Renal cortical epithelial cell (primary cell): ENCODE results near the gene BABAM2. TPM values are rescaled to one million over a fixed set of nuclear protein-coding genes. Genes with fewer than 3 reads are reported as not detected.

Experiments used
- DNase-seq: peaks from one replicate; pipeline ENCODE4 v3.0.0-alpha.2; 2011; ENCODE audit warnings: low read depth
- total RNA-seq: library from RNA; depleted of rRNA; stranded (reverse); fragments of >200 nt; gene quantifications from 2 replicates; pipeline ENCODE4 v1.2.3, GENCODE V29; 2014

Gene BABAM2
- total RNA-seq, 1 donor from 2014 or later: 57.3 TPM

DNA sequence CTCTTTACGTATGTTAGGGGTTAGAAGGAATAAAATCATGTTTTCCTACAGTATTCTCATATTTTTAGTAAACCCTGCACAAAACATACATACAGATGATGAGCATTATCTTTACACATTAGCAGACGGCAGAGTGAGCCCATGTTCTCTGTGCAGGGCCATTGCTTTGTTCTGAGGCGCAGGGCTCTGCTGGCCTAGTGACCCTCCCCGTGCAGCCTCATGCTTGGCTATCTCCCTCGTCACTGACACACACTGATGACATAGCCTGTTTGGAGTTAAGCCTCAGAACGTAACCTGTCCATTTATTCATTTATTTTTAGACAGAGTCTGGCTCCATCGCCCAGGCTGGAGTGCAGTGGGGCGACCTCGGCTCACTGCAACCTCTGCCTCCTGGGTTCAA is 386.3 kb downstream of the BABAM2 start:
- DNase-seq: no peak

DNA sequence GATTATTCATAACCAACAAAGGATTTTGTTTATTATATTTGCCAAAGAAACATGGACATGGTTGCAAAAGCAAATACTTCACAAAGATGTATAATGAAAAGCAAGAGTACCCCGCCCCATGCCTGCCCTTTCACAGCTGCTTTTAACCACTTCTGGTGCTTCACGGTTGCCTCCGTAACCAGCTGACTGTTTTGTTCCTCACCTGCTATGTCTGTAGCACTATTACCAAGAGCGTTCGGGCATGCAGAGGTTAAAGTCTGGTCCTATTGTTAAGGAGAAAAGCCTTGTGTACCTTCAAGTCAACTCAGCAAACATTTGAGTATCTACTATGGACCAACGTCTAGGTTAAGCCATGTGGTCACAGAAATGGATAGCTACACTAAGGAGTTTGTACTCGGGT is 386.9 kb downstream of the BABAM2 start:
- no peak for DNase-seq

DNA sequence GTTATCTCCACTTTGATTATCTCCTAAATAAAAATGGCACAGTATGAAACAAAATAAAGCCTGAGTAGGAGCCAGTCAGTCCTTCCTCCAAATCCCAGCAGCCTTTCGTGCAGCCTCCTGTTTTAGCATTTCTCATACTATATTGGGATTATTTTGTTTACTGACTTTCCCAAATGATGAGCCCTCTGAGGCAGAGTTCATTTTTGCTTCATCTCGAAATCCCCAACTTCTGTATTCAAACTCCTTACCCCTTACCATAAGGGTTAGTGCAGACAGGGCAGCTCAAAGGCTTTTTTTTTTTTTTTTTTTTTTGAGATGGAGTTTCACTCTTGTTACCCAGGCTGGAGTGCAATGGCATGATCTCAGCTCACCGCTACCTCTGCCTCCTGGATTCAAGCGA is 388.8 kb downstream of the BABAM2 start:
- no peak for DNase-seq

DNA sequence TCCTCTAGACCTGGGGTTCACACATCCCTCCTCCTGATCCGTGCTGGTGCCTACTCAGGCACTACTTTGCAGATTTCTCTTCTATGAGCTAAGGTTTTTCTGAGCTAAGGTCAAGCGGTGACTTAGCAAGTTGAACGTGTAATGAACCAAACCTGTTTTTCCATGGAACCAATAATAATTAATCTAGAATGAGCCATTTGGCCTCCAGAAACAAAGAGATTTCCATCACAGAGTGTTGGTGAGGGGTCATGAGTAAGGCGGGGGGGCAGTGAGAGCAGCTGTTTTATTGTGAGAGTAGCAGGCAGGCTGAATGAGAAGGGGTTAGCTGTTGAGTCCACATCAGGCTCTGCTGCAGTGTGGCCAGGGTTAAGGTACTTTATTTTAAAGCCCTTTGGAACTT is 390.1 kb downstream of the BABAM2 start:
- peak; percentile 98 for DNase-seq

DNA sequence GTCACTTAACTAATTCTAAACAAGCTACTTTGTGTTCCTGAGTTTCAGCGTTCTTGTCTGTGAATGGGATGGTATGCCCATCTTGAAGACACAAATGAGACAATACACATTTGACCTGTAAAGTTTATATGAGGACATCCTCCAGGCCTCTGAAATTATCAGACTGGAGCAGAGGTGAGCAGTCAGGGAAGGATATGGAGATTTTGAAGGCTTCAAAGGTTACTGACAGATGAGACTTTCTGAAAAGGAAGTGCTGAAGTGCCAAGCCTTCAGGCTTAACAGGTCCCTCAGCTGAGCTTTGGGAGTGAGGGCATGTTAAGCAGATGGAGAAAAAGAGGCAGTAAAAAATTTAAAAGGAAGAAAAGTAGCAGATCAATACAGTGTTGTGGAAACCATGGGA is 391.2 kb downstream of the BABAM2 start:
- no peak for DNase-seq

DNA sequence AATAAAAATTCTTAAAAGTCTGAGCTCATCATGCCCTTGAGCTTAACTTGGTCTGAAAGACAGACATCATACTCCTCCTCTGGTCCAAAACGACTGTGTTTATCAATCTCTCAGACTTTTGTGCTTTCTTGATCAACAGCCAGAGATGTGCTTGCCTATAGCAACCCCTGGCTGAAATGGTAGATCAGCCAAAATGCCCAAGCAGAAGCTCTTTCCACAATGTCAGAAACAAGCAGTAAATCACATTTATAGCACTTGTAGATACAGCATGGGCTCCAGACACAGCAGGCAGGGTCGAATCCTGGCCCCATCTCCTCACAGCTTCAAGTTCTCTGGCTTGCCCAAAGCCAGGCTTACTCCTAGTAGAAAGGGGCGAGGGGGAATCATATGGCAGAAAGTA is 391.7 kb downstream of the BABAM2 start:
- DNase-seq: no peak

DNA sequence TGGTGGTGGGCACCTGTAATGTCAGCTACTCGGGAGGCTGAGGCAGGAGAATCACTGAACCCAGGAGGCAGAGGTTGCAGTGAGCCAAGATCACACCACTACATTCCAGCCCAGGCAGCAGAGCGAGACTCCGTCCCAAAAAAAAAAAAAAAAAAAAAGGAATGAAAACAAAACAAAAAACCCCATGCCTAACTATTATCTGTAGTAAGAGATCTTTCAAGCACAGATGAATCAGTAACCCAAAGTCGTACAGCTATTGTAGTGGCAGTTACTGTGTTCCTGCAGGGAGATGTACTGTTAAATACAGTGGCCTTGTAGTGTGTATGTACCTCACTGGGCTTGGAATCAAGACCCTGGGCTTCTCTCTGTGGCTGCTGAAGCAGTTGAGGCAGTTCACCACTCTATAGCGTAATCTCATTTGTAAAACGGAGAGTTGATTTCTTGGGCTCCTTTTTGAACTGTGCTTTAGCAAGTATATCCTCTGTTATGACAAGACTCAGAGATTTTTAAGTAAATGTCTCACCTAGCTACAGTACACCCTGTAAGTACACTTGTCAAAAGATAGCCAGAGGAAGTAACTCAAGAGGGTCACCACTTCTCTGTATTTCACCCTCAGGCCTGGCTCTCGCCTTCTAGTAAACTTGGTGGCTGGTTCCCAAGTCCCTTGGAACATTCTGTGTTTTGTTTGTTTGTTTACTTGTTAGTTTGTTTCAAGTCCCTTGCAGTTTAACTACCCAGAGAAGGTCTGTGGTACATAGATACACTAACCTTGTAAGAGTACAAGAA is 392.5 kb downstream of the BABAM2 start:
- DNase-seq: peak; percentile 79

DNA sequence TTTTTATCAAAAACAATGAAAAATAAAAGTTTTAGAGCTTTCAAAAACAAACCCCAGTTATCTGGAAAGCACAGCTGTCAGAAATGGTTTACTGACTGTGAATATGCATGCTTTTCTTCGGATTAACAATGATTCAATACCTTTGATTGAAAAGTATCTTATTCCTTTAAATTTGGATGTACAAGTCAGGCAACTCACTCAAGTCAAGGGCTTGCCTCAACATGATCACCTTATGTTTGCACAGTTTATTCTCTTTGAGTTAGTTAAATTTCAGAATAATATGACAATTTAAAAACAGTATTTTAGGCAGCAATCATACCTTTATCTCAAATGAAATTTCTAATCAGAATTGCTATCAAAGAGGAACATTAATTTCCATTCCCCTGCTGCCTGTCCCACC is 393.3 kb downstream of the BABAM2 start:
- no peak for DNase-seq

DNA sequence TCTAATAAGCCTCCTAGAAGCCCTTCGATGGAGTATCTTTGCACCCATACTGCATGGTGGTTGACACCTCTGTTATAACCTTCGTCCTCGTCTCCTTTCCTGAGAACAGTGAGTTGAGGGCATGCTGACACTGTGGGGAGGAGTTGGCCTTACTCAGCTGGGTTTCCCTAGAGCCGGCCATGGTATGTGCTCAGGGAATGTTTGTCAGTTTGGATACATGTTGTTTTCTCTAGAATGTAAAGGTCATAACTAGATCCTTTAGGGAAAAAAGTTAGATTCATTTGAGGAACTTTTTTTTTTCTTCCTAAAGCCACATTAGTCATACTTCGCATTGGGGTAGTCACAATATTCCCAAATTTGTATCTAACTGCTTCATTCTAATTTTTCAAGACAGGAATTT is 396.1 kb downstream of the BABAM2 start:
- peak; percentile 59 for DNase-seq

DNA sequence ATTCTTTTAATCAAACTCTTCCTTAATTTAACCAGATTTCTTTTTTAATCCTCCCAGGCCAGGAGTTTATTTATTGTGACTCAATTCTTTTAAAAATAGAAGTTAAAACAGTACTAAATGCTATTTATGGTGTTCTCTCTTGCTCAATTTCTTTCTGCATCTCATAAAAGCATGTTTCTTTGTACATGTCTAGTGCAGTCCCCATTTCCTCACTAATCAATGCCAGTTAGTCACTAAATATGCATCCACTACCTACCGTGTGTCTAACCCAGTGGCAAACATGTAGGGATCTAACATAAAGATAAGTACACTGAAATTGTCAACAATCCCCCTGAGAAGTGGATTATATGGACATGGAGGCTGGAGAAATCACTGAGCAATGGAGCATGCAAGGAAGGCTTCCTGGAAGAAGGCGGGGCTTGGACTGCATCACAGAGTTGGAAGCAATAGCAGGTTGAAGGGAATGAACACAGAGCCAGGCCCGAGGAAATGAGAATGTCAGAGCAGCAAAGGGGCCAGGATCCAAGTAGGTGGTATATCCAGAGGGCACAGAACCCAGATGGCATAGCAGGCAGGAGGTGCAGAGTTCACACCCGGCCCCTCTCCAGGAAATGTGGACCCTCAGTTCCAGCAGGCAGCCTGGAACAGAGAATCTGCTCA is 396.9 kb downstream of the BABAM2 start:
- DNase-seq: peak; percentile 74

DNA sequence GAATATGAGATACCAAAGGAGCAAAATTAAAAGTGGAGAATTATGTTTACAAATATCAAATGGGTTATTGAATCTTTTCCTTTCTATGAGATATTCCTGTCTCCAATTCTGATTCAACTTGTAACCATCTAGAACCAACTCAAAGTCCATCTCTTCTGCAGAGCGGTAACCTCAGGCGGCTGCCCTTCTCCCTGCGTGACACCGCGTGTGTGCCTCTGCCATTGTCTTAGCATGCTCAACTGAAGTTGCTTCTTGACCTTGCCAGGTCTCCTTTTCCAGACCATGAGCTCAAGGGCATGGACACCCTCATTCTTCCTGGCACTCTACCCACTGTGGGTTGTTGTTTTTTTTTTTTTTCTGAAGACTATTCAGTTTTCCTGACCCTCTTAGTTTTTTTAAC is 398.1 kb downstream of the BABAM2 start:
- no peak for DNase-seq

DNA sequence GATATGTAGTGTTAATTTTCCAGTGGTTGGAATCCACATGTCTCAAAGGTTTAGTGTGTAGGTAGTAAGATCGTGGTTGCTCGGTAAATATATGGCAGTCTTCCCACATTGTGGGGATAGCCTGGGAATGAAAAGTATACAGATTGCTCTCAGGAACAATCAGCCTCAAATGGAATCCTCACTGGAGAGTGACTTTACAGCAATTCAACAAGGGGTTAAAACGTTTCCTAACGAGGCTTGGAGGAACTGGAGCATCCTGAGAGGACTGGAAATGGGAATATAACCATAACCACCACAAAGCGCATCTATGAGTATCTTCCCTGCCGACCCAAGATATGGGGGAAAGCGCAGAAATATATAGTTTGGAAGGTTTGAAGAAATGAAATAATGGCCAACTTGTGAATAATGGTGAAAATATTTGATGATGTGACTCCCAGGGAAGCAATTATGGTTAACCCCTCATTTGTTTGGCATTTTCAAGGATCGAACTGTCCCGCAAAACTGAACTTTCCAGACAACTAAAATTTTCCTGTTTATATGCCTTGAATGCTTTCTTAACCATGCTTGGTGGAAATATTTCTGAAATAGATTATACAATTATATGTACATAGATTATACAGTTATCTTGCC is 401.4 kb downstream of the BABAM2 start:
- no peak for DNase-seq

DNA sequence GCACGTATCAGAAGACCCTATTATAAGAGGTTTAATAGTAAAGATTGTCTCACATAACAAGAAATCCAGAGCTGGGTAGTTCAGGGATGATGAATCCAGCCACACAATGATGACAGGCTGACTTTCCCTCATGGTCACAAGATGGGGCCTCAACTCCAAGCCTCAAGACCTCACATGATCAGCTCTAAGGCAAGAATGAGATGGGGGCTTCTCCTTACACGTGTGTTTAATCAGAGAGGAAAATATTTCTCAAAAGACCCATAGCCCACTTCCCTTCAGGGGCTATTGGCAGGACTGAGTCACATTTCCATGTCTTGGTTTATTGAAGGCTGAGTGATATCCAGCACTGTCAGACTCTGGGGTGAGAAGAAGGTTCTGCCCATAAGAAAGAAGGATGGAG is 402.0 kb downstream of the BABAM2 start:
- no peak for DNase-seq

DNA sequence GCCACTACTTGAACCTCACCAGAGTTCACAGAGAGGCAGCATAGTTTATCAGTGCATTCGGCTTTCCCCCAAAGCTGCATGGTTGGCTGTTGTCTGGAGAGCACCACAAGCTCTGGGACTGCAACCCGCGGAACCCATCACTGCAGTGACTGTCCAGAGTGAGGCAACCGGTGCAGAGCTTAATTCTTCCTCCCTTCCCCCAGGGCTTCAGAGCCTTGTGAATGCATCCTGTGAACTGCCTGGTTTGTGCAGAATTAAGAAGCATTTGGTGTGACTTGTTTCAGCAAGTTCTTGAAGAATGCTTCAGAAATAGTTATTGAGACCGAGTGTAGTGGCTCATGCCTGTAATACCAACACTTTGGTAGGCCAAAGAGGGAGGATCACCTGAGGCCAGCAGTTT is 402.9 kb downstream of the BABAM2 start:
- DNase-seq: peak; percentile 31

DNA sequence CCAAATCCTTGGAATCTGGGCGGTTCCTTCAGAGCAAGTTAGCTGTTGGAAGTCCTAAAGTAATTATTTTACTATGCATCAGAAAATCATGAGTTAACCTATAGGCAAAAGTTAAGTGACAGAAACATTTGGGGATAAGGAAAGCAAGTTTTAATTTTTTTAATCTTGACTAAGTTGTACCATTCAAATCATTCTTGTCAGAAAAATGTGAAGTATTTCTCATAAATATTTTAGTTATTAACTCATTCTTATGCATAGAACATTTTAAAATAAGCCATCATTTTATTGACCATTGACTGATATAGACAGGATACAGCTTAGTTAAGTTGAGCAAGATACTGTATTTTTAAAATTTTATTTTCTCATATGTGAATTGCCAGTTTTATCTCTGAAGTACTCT is 403.9 kb downstream of the BABAM2 start:
- no peak for DNase-seq

DNA sequence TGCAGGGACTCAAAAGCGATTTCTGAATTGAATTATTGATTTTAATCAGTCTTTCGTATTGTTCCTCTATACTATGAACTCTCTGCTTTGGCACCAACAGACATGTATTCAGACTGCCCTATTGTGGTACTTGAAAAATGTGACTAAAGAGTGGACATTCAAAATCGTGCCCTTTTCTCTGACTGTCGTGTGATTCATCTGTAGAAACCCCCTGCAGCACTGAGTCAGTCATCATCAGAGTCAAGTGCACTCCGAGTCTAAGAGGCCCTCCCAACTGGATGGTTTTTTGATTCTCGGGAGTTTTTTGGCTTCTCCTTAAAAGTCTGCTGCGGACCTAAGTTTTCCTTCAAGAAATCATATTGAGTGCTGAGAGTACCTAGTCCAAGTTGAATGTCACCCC is 405.7 kb downstream of the BABAM2 start:
- DNase-seq: peak; percentile 67

DNA sequence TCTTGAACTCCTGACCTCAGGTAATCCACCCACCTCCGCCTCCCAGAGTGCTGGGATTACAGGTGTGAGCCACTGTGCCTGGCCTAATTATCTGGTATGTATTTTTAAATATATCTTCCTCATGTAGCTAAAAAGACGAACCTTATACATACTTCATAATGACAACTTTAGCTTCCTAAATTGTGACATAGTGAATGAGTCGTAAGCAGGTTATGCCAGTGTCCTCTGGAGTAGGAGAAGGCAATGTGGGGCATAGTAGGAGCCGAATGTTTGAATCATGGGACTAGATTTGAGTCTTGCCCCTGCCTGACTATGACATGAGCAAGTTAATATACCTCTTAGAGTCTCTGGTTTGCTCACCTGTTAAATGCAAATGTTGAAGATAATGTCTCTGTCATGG is 406.4 kb downstream of the BABAM2 start:
- peak; percentile 68 for DNase-seq

DNA sequence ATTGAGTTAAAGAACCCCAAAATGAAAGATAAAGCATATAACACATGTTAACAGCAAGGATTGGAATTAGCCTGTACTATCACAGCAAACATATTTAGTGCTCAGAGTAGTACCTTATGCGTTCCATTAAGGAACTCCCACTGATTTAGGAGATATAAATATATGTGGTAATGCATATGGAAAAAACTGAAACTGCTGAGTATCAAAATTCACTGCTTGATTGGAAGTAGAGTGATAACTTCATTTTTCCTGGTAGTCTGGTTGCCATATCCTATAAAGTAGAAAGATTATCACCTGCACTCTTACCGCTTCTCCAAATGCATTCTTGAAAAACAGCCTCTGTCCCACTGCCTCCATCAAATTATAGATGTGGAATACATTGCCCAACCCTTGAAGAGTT is 407.0 kb downstream of the BABAM2 start:
- no peak for DNase-seq

DNA sequence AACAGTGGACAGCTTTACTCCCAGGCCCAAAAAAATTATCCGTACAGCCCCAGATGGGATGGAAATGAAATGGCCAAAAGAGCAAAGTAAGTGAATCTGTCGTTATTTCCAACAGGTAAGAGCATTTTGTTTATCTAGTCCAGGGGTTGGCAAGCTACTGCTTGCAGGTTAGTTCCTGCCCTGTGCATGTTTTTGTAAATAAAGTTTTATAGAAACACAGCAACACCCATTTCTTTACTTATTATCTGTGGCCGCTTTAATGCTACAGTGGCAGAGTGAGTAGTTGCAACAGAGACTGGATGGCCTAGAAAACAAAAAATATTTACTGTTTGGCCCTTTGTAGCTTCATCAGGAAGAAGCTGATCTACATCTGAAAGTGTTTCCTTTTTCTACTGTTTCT is 407.9 kb downstream of the BABAM2 start:
- no peak for DNase-seq

DNA sequence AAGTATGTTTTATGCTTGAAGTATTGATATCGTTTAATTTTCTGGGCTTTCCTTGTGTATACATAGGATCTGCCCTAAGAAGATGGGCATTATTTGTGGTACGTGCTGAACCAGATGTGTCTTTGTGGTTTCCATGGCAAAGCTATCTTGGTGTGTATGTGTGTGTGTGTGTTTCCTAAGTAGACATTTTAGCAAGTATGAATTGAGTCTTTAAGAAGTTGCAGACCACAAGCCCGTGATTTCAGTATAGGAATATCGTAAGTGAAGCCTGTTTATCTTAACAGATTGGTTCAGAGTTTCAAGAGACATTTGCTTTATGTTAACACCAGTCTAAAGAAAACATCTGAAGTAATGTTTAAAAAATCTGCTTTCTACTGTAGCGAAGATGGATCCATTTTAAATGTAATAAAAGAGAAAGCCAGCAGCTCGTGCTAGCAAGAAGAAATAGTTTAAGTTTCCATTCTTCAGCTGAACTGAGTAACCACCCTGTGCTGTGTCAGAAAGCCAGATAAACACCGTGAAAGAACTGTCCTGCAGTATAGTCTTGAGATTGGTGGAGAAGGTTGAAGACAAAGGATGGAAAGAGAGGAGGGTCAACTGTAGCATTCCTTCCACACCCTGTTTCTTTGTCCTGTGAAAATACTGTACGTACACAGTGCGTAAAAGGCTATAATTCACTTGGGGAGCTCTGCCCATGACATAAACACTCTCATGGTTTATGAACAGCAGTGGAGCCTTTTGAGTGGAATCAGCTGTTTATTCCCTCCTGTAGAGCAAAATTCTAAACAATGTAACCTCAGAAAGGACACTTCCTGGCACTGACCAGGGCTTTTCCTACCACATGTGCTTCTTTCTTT is 410.2 kb downstream of the BABAM2 start:
- DNase-seq: no peak

DNA sequence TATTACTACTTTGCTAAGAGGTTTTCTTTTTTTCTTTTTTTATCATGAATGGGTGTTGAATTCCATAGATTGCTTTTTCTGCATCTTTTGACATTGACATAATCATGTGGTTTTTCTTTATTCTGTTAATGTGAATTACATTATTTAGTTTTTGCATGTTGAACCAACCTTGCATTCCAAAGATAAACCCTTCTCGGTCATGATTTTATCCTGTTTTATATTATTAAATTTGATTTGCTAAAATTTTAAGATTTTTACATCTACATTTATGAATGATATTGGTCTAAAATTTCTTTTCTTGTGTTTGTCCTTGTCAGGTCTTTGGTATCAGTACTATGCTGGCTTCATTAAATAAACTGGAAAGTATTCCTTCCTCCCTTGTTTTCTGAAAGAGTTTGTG is 414.7 kb downstream of the BABAM2 start:
- no peak for DNase-seq

DNA sequence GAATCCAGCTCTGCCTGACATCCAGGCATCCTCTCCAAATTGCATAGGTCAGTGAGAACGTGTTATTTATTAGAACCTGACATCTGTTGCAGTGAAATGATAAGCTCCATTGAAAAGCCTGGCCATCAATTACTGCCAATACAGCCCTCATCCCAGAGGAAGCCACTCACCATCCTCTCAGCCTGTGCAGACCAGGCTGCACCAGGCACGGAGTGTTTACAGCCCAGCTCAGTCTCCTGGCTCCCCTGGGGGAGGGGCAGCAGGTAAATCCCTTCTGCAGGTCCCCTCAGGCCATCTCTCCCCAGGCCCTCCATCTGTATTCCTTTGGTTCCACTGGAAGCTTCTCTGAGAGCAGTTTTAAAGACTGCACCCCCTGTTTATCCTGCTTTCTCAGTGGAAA is 419.6 kb downstream of the BABAM2 start:
- DNase-seq: no peak
